GM23338 (cell line): Measurements from ENCODE around the gene PLPPR2. TPM values are rescaled to one million over a fixed set of nuclear protein-coding genes. Genes with fewer than 3 reads are reported as not detected.

Experiments used
- ATAC-seq: fragments of 200-7000 bp; cut with Tn5 transposase; 3 replicates; pipeline ENCODE4 v1.9.1; 2020
- DNase-seq: peaks from one replicate; pipeline ENCODE4 v3.0.0-alpha.2; 2015; ENCODE audit warnings: low spot score
- H2AFZ ChIP-seq: fragments of 200-600 bp; sonication (generic); 2 replicates; pipeline ENCODE4 v1.8.0; 2016; ENCODE audit warnings: antibody characterized with exemption, mild to moderate bottlenecking, moderate library complexity
- H3F3A ChIP-seq: fragments of 200-600 bp; sonication (generic); replicated peaks from 2 replicates; pipeline ENCODE4 v1.8.0; 2017; ENCODE audit warnings: antibody characterized with exemption, mixed run types, low read depth
- H3K27ac ChIP-seq: fragments of 200-600 bp; sonication (generic); 2 replicates; pipeline ENCODE4 v1.6.1; 2016; ENCODE audit warnings: low read depth
- H3K27me3 ChIP-seq: fragments of 200-600 bp; sonication (generic); 2 replicates; pipeline ENCODE4 v1.8.0; 2016; ENCODE audit warnings: mild to moderate bottlenecking, mixed run types, moderate library complexity; ENCODE audit not compliant: insufficient read depth
- H3K36me3 ChIP-seq: fragments of 200-600 bp; sonication (generic); 2 replicates; pipeline ENCODE4 v1.8.0; 2016; ENCODE audit warnings: mild to moderate bottlenecking; ENCODE audit not compliant: insufficient read depth
- H3K4me1 ChIP-seq: fragments of 200-600 bp; sonication (generic); 2 replicates; pipeline ENCODE4 v1.8.0; 2016; ENCODE audit warnings: mild to moderate bottlenecking, moderate library complexity; ENCODE audit not compliant: insufficient read depth
- H3K4me2 ChIP-seq: fragments of 200-600 bp; sonication (generic); 2 replicates; pipeline ENCODE4 v1.7.1; 2017; ENCODE audit warnings: mixed run types
- H3K4me3 ChIP-seq: fragments of 200-600 bp; sonication (generic); 2 replicates; pipeline ENCODE4 v1.6.1; 2016; ENCODE audit warnings: mixed run types
- H3K79me2 ChIP-seq: fragments of 200-600 bp; sonication (generic); replicated peaks from 2 replicates; pipeline ENCODE4 v1.8.0; 2017; ENCODE audit warnings: mild to moderate bottlenecking; ENCODE audit not compliant: insufficient read depth
- H3K9me2 ChIP-seq: fragments of 200-600 bp; sonication (generic); 2 replicates; pipeline ENCODE4 v1.8.0; 2017; ENCODE audit not compliant: insufficient read depth
- H4K20me1 ChIP-seq: fragments of 200-600 bp; sonication (generic); replicated peaks from 2 replicates; pipeline ENCODE4 v1.8.0; 2017; ENCODE audit warnings: mild to moderate bottlenecking; ENCODE audit not compliant: insufficient read depth
- H3K27ac Mint-ChIP-seq: 2 replicates; pipeline ENCODE4 v1.8.0; 2020; ENCODE audit warnings: inconsistent platforms, mild to moderate bottlenecking, moderate library complexity, mixed read lengths
- H3K27me3 Mint-ChIP-seq: 3 replicates; pipeline ENCODE4 v1.8.0; 2022; ENCODE audit warnings: low read depth, mild to moderate bottlenecking, moderate library complexity, mixed read lengths, inconsistent platforms; ENCODE audit not compliant: insufficient read depth, poor library complexity
- H3K36me3 Mint-ChIP-seq: 3 replicates; pipeline ENCODE4 v1.8.0; 2021; ENCODE audit warnings: low read depth, mild to moderate bottlenecking, inconsistent platforms, moderate library complexity, mixed read lengths
- H3K4me1 Mint-ChIP-seq: 3 replicates; pipeline ENCODE4 v1.8.0; 2020; ENCODE audit warnings: mild to moderate bottlenecking, inconsistent platforms, mixed read lengths
- H3K4me3 Mint-ChIP-seq: 3 replicates; pipeline ENCODE4 v1.8.0; 2021; ENCODE audit warnings: moderate library complexity, mild to moderate bottlenecking, inconsistent platforms, mixed read lengths
- H3K9me3 Mint-ChIP-seq: 3 replicates; pipeline ENCODE4 v1.8.0; 2020; ENCODE audit warnings: moderate library complexity, mild to moderate bottlenecking, inconsistent platforms, mixed read lengths
- CREB1 ChIP-seq: fragments of 250-450 bp; sonication (Bioruptor Pico); IDR thresholded peaks from 2 replicates; pipeline ENCODE4 v1.5.0; 2020; ENCODE audit warnings: low read depth, mild to moderate bottlenecking, moderate library complexity
- EZH2 ChIP-seq: fragments of 200-600 bp; sonication (generic); IDR thresholded peaks from one replicate; pipeline ENCODE4 v1.8.0; 2017; ENCODE audit warnings: antibody characterized with exemption, mild to moderate bottlenecking, low read depth; ENCODE audit not compliant: unreplicated experiment
- EZH2phosphoT487 ChIP-seq: fragments of 200-600 bp; sonication (generic); IDR thresholded peaks from one replicate; pipeline ENCODE4 v1.8.1; 2018; ENCODE audit warnings: antibody characterized with exemption; ENCODE audit not compliant: unreplicated experiment
- NANOG ChIP-seq: IDR thresholded peaks from 2 replicates; pipeline ENCODE4 v1.6.1; 2016; ENCODE audit warnings: antibody characterized with exemption, borderline replicate concordance
- ZNF114 ChIP-seq: fragments of 250-450 bp; sonication (Bioruptor Pico); IDR thresholded peaks from 2 replicates; pipeline ENCODE4 v1.5.0; 2020; ENCODE audit warnings: mild to moderate bottlenecking, moderate library complexity
- polyA plus RNA-seq: library from polyadenylated mRNA; unstranded; fragments of >200 nt; fragmentation: Nextera tagmentation; extraction: Ambion mirVana; gene quantifications from 2 replicates; pipeline ENCODE4 v1.2.1, GENCODE V29; 2016
- small RNA-seq: library from RNA; depleted of rRNA; stranded (forward); fragments of <200 nt; gene quantifications from one replicate; pipeline ENCODE3, GENCODE V24; 2014; ENCODE audit warnings: low replicate concordance
- total RNA-seq: library from RNA; depleted of rRNA; stranded (reverse); fragments of >200 nt; shearing (Covaris generic); gene quantifications from 2 replicates; pipeline ENCODE4 v1.2.3, GENCODE V29; 2014; rRNA removed

Gene PLPPR2
- total and polyA plus RNA-seq, 2 experiments from 2014 or later, result 9.0 to 12.0 TPM

DNA sequence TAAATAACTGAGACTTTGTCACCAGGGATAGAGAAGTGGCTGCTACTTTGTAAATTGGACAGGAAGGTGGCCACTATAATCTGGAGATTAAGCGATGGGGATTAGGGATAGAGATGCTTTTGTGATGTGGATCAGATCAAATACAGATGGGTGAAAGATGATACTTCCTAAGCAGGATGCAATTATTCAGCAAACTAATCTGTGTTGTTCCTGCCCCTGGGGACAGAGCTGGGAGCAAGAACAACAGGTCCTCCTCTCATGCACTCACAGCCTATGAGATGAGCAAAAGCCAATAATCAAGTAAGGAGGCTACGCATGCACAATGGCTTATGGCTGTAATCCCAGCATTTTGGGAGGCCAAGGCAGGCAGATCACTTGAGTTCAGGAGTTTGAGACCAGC is 59.3 kb downstream of the PLPPR2 start:
- H3K27me3 ChIP-seq, result peaks cover 2% of the 10 kb centered on the region
- TF ChIP-seq EZH2 (no peak), ZNF114 (CRISPR knock-in tag) (no peak), CREB1 (no peak), NANOG (no peak), EZH2phosphoT487 (no peak)

More for the DNA sequence above, 59.3 kb downstream of the PLPPR2 start:
- no peak overlapping the region for H3K27ac ChIP-seq
- no peak overlapping the region for H3K27ac Mint-ChIP-seq
- H2AFZ ChIP-seq, result no peak overlapping the region
- peaks cover 26% of the 10 kb centered on the region for H3K36me3 Mint-ChIP-seq
- H3K9me3 Mint-ChIP-seq, result no peaks in the 10 kb centered on the region
- no peak overlapping the region for H3K4me3 Mint-ChIP-seq
- peaks cover 4% of the 10 kb centered on the region for H3K27me3 Mint-ChIP-seq
- H3K9me2 ChIP-seq, result no peaks in the 10 kb centered on the region
- peaks cover 4% of the 10 kb centered on the region for H4K20me1 ChIP-seq
- ATAC-seq (no peak), DNase-seq (no peak)
- peaks cover 7% of the 10 kb centered on the region; the same call in 2 of the 3 replicates for H3K4me1 Mint-ChIP-seq
- no peaks in the 10 kb centered on the region for H3K79me2 ChIP-seq
- H3K4me3 ChIP-seq, result no peak overlapping the region
- peaks cover 9% of the 10 kb centered on the region; the same call in 1 of the 2 replicates for H3F3A ChIP-seq
- H3K4me1 ChIP-seq, result peaks cover 10% of the 10 kb centered on the region; the same call in 1 of the 2 replicates
- H3K4me2 ChIP-seq, result no peak overlapping the region
- no peaks in the 10 kb centered on the region; the same call in 1 of the 2 replicates for H3K36me3 ChIP-seq

Small RNAs within 50 kb of the gene (small RNA-seq; reads per million reads assigned to genes)
- gene RF00019, result not detected

Other genes with a start within 250 kb of the PLPPR2 start
- gene SPC24, start 199.7 kb upstream of the PLPPR2 start, total RNA-seq, result 38.7 and 42.2 TPM in 2 replicates
- gene SPC24, start 199.7 kb upstream of the PLPPR2 start, polyA plus RNA-seq, result 40.6 and 41.8 TPM in 2 replicates
- 47.5 and 65.4 TPM in 2 replicates for gene KANK2, start 157.9 kb upstream of the PLPPR2 start, total RNA-seq
- 14.7 and 15.9 TPM in 2 replicates for gene KANK2, start 157.9 kb upstream of the PLPPR2 start, polyA plus RNA-seq
- gene ANGPTL8, start 115.8 kb upstream of the PLPPR2 start, total RNA-seq, result not detected in 2 replicates
- 0.42 TPM in 1 of 2 replicates, not detected in the other for gene ANGPTL8, start 115.8 kb upstream of the PLPPR2 start, polyA plus RNA-seq
- gene DOCK6, start 92.9 kb upstream of the PLPPR2 start, total RNA-seq, result 48.3 and 49.0 TPM in 2 replicates
- 28.9 and 34.6 TPM in 2 replicates for gene DOCK6, start 92.9 kb upstream of the PLPPR2 start, polyA plus RNA-seq
- gene TSPAN16, start 59.3 kb upstream of the PLPPR2 start, total RNA-seq, result not detected in 2 replicates
- not detected in 2 replicates for gene TSPAN16, start 59.3 kb upstream of the PLPPR2 start, polyA plus RNA-seq
- gene RAB3D, start 15.8 kb upstream of the PLPPR2 start, total RNA-seq, result 16.9 and 21.2 TPM in 2 replicates
- 3.8 and 5.3 TPM in 2 replicates for gene RAB3D, start 15.8 kb upstream of the PLPPR2 start, polyA plus RNA-seq
- 223 and 293 TPM in 2 replicates for gene TMEM205, start 9.2 kb upstream of the PLPPR2 start, total RNA-seq
- 114 and 123 TPM in 2 replicates for gene TMEM205, start 9.2 kb upstream of the PLPPR2 start, polyA plus RNA-seq
- gene CCDC159, start 8.9 kb upstream of the PLPPR2 start, total RNA-seq, result 3.4 and 3.5 TPM in 2 replicates
- gene CCDC159, start 8.9 kb upstream of the PLPPR2 start, polyA plus RNA-seq, result 5.1 and 6.2 TPM in 2 replicates
- gene SWSAP1, start 19.2 kb downstream of the PLPPR2 start, total RNA-seq, result 2.1 and 4.1 TPM in 2 replicates
- 6.1 and 6.6 TPM in 2 replicates for gene SWSAP1, start 19.2 kb downstream of the PLPPR2 start, polyA plus RNA-seq
- gene EPOR, start 28.9 kb downstream of the PLPPR2 start, total RNA-seq, result 6.8 and 12.0 TPM in 2 replicates
- 9.1 and 9.2 TPM in 2 replicates for gene EPOR, start 28.9 kb downstream of the PLPPR2 start, polyA plus RNA-seq
- gene RGL3, start 63.9 kb downstream of the PLPPR2 start, total RNA-seq, result 46.8 and 49.4 TPM in 2 replicates
- 48.8 and 49.2 TPM in 2 replicates for gene RGL3, start 63.9 kb downstream of the PLPPR2 start, polyA plus RNA-seq
- 0.54 and 1.5 TPM in 2 replicates for gene ODAD3, start 79.7 kb downstream of the PLPPR2 start, total RNA-seq
- gene ODAD3, start 79.7 kb downstream of the PLPPR2 start, polyA plus RNA-seq, result 6.1 TPM in 2 replicates
- gene PRKCSH, start 80.2 kb downstream of the PLPPR2 start, total RNA-seq, result 107 and 130 TPM in 2 replicates
- gene PRKCSH, start 80.2 kb downstream of the PLPPR2 start, polyA plus RNA-seq, result 85.3 and 90.3 TPM in 2 replicates
- 1.2 and 1.7 TPM in 2 replicates for gene ELAVL3, start 125.6 kb downstream of the PLPPR2 start, total RNA-seq
- 0.45 and 0.63 TPM in 2 replicates for gene ELAVL3, start 125.6 kb downstream of the PLPPR2 start, polyA plus RNA-seq
- gene ZNF653, start 150.4 kb downstream of the PLPPR2 start, total RNA-seq, result 4.9 and 5.3 TPM in 2 replicates
- gene ZNF653, start 150.4 kb downstream of the PLPPR2 start, polyA plus RNA-seq, result 2.5 and 4.1 TPM in 2 replicates
- 61.1 and 66.5 TPM in 2 replicates for gene ECSIT, start 173.7 kb downstream of the PLPPR2 start, total RNA-seq
- gene ECSIT, start 173.7 kb downstream of the PLPPR2 start, polyA plus RNA-seq, result 36.6 and 42.7 TPM in 2 replicates
- gene CNN1, start 183.4 kb downstream of the PLPPR2 start, total RNA-seq, result 17.0 and 20.9 TPM in 2 replicates
- gene CNN1, start 183.4 kb downstream of the PLPPR2 start, polyA plus RNA-seq, result 13.3 and 22.7 TPM in 2 replicates
- 50.3 and 73.3 TPM in 2 replicates for gene ELOF1, start 203.8 kb downstream of the PLPPR2 start, total RNA-seq
- 98.0 and 103 TPM in 2 replicates for gene ELOF1, start 203.8 kb downstream of the PLPPR2 start, polyA plus RNA-seq
- 12.4 and 12.8 TPM in 2 replicates for gene ACP5, start 222.2 kb downstream of the PLPPR2 start, total RNA-seq
- 5.6 and 6.7 TPM in 2 replicates for gene ACP5, start 222.2 kb downstream of the PLPPR2 start, polyA plus RNA-seq
- gene ZNF627, start 242.1 kb downstream of the PLPPR2 start, total RNA-seq, result 12.9 and 15.4 TPM in 2 replicates
- 7.7 and 9.0 TPM in 2 replicates for gene ZNF627, start 242.1 kb downstream of the PLPPR2 start, polyA plus RNA-seq